NCI-H82 (cell line): Measurements from ENCODE around the gene IL36G.
A peak's percentile ranks its signal among the peaks of the same experiment; 100 is the strongest.

Source experiments
- DNase-seq: peaks from one replicate; lab custom pipeline; 2025; lab: John Stamatoyannopoulos, UW

The IL36G gene

GRCh38 chr2:112977559-112978056 is at the start of gene IL36G:
Gene IL36G, plus strand, starts transcription at chr2:112978006. Its CDS starts 633 bp downstream, at chr2:112978639.
- DNase-seq = no peak

- no peak for DNase-seq
Measured at GRCh38 chr2:112933261-112933660, 44.5 kb upstream of the IL36G start.

- peak; percentile 72 for DNase-seq
Measured at GRCh38 chr2:112934117-112934516, 43.7 kb upstream of the IL36G start.

- DNase-seq = no peak
Measured at GRCh38 chr2:112936927-112937232, 40.9 kb upstream of the IL36G start.

GRCh38 chr2:112938904-112939303 is 38.9 kb upstream of the IL36G start:
- no peak for DNase-seq

- DNase-seq = no peak
Measured at GRCh38 chr2:112939425-112939824, 38.4 kb upstream of the IL36G start.

- no peak for DNase-seq
Measured at GRCh38 chr2:112940859-112941625, 36.8 kb upstream of the IL36G start.

GRCh38 chr2:112941753-112942653 is 35.8 kb upstream of the IL36G start:
- peak; percentile 92 for DNase-seq

GRCh38 chr2:112942654-112943002 is 35.2 kb upstream of the IL36G start:
- DNase-seq = no peak

GRCh38 chr2:112944971-112945370 is 32.8 kb upstream of the IL36G start:
- no peak for DNase-seq

GRCh38 chr2:112946086-112946485 is 31.7 kb upstream of the IL36G start:
- DNase-seq = no peak

- no peak for DNase-seq
Measured at GRCh38 chr2:112947374-112947773, 30.4 kb upstream of the IL36G start.

- DNase-seq = no peak
Measured at GRCh38 chr2:112949456-112949855, 28.4 kb upstream of the IL36G start.

- DNase-seq = no peak
Measured at GRCh38 chr2:112954364-112954763, 23.4 kb upstream of the IL36G start.

GRCh38 chr2:112957511-112957910 is 20.3 kb upstream of the IL36G start:
- DNase-seq = peak; percentile 38

GRCh38 chr2:112958428-112959108 is 19.2 kb upstream of the IL36G start:
- DNase-seq = peak; percentile 81

GRCh38 chr2:112959109-112959812 is 18.5 kb upstream of the IL36G start:
- peak; percentile 73 for DNase-seq

GRCh38 chr2:112960230-112960825 is 17.5 kb upstream of the IL36G start:
- DNase-seq = peak; percentile 25

GRCh38 chr2:112962308-112963175 is 15.3 kb upstream of the IL36G start:
- DNase-seq = no peak

GRCh38 chr2:112967023-112967422 is 10.8 kb upstream of the IL36G start:
- no peak for DNase-seq
